Activated CD4-positive, alpha-beta T cell treated with anti-CD3 and anti-CD28 coated beads, Interleukin-2, amount 10 ng/mL, durations not matched to agents 7 days and 5 days (primary cell): ENCODE data around the gene SNRNP35. TPM values are rescaled to one million over a fixed set of nuclear protein-coding genes. Genes with fewer than 3 reads are reported as not detected.

Experiments
- CTCF ChIA-PET: fragments of 350-600 bp; sonication (Branson Sonifier 250); formaldehyde crosslinking; loops from one replicate; lab custom pipeline; 2021; ENCODE audit warnings: antibody characterized with exemption; lab: Charles Lee
- POLR2A ChIA-PET: fragments of 350-600 bp; sonication (Branson Sonifier 250); formaldehyde crosslinking; loops from one replicate; lab custom pipeline; 2021; ENCODE audit warnings: antibody characterized with exemption; lab: Charles Lee
- DNase-seq: peaks from one replicate; pipeline ENCODE4 v3.0.0-alpha.2; 2020
- H3K27ac Mint-ChIP-seq: one replicate; pipeline ENCODE4 v1.8.0; 2021; ENCODE audit warnings: mild to moderate bottlenecking, moderate library complexity, mixed read lengths
- H3K27me3 Mint-ChIP-seq: one replicate; pipeline ENCODE4 v1.8.0; 2021; ENCODE audit warnings: mixed read lengths
- H3K36me3 Mint-ChIP-seq: one replicate; pipeline ENCODE4 v1.8.0; 2021; ENCODE audit warnings: low read depth, mixed read lengths
- H3K4me1 Mint-ChIP-seq: one replicate; pipeline ENCODE4 v1.8.0; 2021; ENCODE audit warnings: mixed read lengths
- H3K4me3 Mint-ChIP-seq: one replicate; pipeline ENCODE4 v1.8.0; 2021; ENCODE audit warnings: mild to moderate bottlenecking, moderate library complexity, mixed read lengths
- H3K9me3 Mint-ChIP-seq: one replicate; pipeline ENCODE4 v1.8.0; 2021; ENCODE audit warnings: mixed read lengths
- total RNA-seq, 2 experiments: library from RNA; stranded (reverse); gene quantifications; one replicate each; pipeline ENCODE4 v1.2.3, GENCODE V29; 2021

The SNRNP35 gene
- total RNA-seq, 2 experiments from 2014 or later: 24.8 to 31.7 TPM

DNA sequence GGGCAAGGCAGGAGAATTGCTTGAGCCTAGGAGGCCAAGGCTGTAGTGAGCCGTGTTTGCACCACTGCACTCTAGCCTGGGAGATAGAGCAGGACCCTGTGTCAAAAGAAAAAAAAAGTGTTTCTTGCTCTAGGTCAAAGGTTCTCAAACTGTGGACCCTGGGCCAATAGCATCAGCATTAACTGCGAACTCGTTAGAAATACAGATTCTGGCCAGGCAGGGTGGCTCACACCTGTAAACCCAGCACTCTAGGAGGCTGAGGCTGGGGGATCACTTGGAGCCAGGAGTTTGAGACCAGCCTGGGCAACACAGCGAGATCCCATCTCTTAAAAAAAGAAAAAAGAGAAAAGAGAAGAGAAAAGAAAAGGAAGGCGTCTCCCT lies 22.3 kb upstream of the SNRNP35 start:
- CTCF ChIA-PET: interaction anchor here (0.6 to 1.4 kb wide), 9 partner anchors 8 to 157 kb away, joined by 3 to 5 read pairs (median 3); no protein-coding TSS in a partner anchor
- Mint-ChIP-seq H3K4me3 (peak overlapping the region; percentile 97), H3K36me3 (peaks cover 18% of the 10 kb centered on the region), H3K9me3 (no peaks in the 10 kb centered on the region), H3K4me1 (peaks cover 48% of the 10 kb centered on the region), H3K27me3 (no peaks in the 10 kb centered on the region), H3K27ac (peak overlapping the region; percentile 95)
- no peak for DNase-seq
- POLR2A ChIA-PET: interaction anchor here (1.1 kb wide), 1 partner anchor 13 kb away, joined by 3 read pairs; no protein-coding TSS in a partner anchor

DNA sequence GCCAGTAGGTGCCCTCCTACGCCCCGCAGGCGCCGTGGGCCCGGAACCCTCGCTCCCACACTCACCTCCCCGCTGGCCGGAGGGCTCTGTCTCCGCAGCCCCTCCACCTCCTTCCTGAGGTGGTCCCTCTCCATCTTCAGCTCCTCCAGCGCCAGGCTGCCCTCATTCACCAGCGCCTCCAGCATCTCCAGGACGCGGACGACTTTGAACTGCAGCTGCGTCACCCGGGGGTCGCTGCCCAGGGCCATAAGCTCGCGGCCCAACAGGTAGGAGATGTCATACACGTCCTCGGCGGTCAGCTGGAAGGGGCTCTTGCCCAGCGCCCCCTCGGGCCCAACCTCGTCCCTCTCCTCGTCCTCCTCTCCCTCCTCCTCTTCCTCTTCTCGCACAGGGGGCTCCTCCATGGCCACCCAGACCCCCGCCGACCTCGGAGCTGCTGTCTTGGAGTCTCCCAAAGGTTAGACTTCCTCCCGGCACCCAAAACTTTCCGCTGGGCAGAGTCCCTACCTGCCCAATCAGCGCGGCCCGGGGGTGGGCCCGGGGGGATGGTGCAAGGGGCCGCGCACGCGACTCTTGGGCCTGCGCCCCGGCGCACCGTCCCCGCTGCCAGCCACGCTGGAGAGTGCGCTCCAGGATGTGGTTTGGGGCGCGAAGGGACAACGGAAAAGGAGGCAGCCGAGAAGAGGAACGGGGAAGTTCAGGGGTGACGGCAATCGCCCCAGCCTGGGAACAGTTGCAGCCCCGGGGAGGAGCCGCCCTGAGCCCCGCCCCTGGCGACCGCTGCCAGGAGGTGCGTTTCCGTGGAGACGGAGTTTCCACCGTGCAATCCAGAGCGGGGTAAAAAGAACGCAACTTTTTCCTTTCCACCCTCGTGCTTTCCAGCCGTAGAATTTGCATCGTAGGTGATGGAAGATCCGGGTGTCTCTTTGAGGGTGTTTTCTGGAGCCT lies 21.6 kb upstream of the SNRNP35 start, which contains the start of gene RILPL2:
TSS of gene RILPL2 (minus strand) at position 668 of the 948 bp plus-strand sequence. CDS start at position 404, 264 bp downstream.
- Mint-ChIP-seq H3K27ac (peak within 1 kb of the TSS; percentile 95), H3K4me1 (peaks cover 44% of the 10 kb centered on the region), H3K36me3 (peaks cover 11% of the 10 kb centered on the region), H3K4me3 (peak within 1 kb of the TSS; percentile 97), H3K27me3 (no peaks in the 10 kb centered on the region), H3K9me3 (no peaks in the 10 kb centered on the region)
- POLR2A ChIA-PET: interaction anchor here (1.1 kb wide), 1 partner anchor 13 kb away, joined by 3 read pairs; no protein-coding TSS in a partner anchor
- CTCF ChIA-PET: interaction anchor here (0.6 to 1.4 kb wide), 7 partner anchors 8 to 158 kb away, joined by 3 to 5 read pairs (median 3); no protein-coding TSS in a partner anchor
- DNase-seq: peak; percentile 93

DNA sequence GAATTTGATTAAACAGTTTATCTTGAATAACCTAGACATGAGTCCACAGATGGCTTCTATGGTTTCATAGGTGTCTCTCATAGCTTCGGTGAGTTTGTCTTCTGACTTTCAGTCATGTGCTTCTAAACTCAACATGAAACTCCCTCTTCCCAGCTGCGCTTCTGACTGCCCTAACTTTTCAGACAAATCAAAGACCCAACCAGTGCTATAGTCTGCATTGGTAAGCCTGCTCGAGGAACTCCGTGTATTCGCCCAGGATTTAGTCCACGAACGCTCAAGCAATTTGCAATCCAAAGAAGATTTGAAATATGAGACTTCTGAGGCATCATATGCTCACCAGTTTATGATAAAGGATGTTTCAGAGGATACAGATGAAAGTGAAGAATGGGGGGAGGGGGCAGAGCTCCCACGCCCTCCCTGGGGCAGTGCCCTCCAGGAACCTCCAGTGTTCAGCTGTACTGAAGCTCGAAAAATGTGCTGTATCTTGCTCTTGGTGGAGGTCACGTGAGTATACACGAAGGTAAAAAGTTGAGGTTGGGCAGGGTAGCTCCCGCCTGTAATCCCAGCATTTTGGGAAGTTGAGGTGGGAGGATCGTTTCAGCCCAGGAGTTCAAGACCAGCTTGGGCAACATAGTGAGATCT lies 16.3 kb upstream of the SNRNP35 start:
- ChIA-PET CTCF (interaction anchor here (0.6 kb wide), 1 partner anchor 238 kb away, joined by 3 read pairs; no protein-coding TSS in a partner anchor), POLR2A (no interaction called here)
- Mint-ChIP-seq H3K4me1 (peaks cover 32% of the 10 kb centered on the region), H3K27ac (no peak overlapping the region), H3K4me3 (no peak overlapping the region), H3K27me3 (no peaks in the 10 kb centered on the region), H3K36me3 (peaks cover 2% of the 10 kb centered on the region), H3K9me3 (no peaks in the 10 kb centered on the region)
- no peak for DNase-seq

- no peaks in the 10 kb centered on the region for H3K9me3 Mint-ChIP-seq
- no peak overlapping the region for H3K27ac Mint-ChIP-seq
- ChIA-PET POLR2A (no interaction called here), CTCF (interaction anchor here (0.6 kb wide), 1 partner anchor 801 kb away, joined by 3 read pairs; no protein-coding TSS in a partner anchor)
- no peaks in the 10 kb centered on the region for H3K27me3 Mint-ChIP-seq
- no peak for DNase-seq
- peaks cover 29% of the 10 kb centered on the region for H3K4me1 Mint-ChIP-seq
- H3K36me3 Mint-ChIP-seq: peaks cover 2% of the 10 kb centered on the region
- no peak overlapping the region for H3K4me3 Mint-ChIP-seq
Measured at GRCh38 chr12:123442774-123443173, 15.2 kb upstream of the SNRNP35 start.

DNA sequence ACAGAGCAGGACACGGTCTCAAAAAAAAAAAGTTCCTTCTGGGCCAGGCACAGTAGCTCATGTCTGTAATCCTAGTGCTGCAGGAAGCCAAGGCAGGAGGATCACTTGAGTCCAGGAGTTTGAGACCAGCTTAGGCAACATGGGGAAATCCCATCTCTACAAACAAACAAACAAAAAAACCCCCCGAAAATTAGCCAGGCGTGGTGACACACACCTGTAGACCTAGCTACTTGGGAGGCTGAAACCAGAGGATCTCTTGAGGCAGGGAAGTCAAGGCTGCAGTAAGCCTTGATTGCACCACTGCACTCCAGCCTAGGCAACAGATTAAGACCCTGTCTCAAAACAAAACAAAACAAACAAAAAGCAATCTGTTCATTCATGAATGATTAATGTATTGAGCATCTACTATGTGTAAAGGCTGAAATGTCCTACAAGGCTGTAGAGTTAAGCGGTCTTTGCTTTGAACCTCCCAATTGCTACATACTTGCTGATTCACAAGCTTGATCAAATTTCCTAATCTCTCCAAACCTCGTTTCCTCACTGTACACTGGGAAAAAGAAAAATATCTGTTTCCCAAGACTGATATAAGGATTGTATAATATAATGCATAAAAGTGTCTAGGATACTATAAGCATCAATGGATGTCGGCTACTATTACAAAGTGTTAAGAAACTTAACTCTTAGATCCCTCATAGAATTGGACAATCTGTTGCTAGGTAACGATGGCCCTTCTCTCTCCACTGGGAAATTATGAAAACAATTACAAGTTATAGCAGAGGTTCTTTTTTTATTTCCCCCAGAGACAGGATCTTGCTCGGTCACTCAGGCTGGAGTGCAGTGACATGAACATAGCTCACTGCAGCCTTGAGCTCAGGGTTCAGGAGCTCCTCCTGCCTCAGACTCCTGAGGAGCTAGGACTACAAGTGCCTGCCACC lies 13.6 kb upstream of the SNRNP35 start:
- CTCF ChIA-PET: interaction anchor here (0.7 to 1.2 kb wide), 3 partner anchors 9 to 61 kb away, joined by 3 to 4 read pairs (median 3); no protein-coding TSS in a partner anchor

DNA sequence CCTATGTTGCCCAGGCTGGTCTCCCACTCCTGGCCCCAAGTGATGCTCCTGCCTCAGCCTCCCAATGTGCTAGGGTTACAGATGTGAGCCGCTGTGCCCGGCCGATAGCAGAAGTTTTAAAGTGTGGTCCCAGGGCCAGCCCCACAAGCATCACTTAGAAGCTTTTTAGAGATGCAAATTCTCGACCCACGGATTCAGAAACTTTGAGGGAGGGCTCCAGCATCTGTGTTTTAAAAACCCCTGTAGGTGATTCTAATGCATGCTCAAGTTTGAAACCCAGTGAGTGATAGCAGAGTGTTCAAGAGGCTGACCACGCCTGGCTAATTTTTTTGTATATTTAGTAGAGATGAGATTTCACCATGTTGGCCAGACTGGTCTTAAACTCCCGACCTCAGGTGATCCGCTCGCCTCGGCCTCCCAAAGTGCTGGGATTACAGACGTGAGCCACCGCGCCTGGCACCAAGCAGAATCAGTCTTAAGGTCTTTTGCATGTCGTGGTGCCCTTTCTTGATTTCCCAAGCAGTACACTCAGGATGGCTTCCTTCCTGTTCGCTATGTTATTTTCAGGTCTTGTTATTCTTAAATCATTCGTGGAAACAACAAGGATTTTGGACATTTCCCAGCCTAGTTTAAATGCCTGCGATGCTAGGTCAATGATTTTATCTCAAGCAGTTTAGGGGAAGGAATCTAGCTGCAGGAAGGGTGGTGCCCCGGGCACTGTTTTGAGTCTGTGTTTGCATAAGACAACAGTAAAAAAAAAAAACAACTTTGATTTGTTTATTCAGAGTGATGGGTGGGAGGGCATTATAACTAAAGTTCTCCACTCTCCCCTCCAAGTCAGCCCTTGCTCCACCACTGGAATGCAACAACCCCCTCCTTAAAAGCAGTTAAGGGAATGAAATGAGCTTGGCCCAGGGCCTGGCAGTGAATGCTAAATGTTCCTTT lies 12.3 kb upstream of the SNRNP35 start:
- H3K27ac Mint-ChIP-seq: peak overlapping the region; percentile 66
- CTCF ChIA-PET: interaction anchor here (0.6 to 1.5 kb wide), 3 partner anchors 9 to 80 kb away, joined by 3 to 5 read pairs (median 4); no protein-coding TSS in a partner anchor

More for the DNA sequence above, 13.6 kb upstream of the SNRNP35 start:
- Mint-ChIP-seq H3K27ac (no peak overlapping the region), H3K36me3 (peaks cover 6% of the 10 kb centered on the region), H3K4me3 (no peak overlapping the region), H3K27me3 (no peaks in the 10 kb centered on the region), H3K4me1 (peaks cover 40% of the 10 kb centered on the region), H3K9me3 (no peaks in the 10 kb centered on the region)
- no peak for DNase-seq
- POLR2A ChIA-PET: no interaction called here

DNA sequence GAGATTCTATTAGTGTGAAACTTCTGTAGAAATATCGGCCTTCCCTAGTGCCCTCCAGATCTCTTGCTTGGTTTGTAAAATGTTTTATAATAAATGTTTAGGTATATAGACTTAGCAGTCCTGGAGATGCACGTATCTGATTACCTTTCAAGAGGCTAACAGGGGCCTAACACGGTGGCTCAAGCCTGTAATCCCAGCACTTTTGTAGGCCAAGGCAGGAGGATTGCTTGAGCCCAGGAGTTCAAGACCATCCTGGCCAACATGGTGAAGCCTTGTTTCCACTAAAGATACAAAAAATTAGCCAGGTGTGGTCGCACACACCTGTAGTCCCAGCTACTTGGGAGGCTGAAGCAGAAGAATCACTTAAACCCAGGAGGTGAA lies 11.6 kb upstream of the SNRNP35 start:
- ChIA-PET CTCF (interaction anchor here (0.6 to 1.5 kb wide), 2 partner anchors 30 to 81 kb away, joined by 4 to 5 read pairs; no protein-coding TSS in a partner anchor), POLR2A (no interaction called here)
- no peaks in the 10 kb centered on the region for H3K27me3 Mint-ChIP-seq
- H3K4me3 Mint-ChIP-seq: no peak overlapping the region
- no peak for DNase-seq
- H3K4me1 Mint-ChIP-seq: peaks cover 48% of the 10 kb centered on the region
- peaks cover 8% of the 10 kb centered on the region for H3K36me3 Mint-ChIP-seq
- H3K27ac Mint-ChIP-seq: peak overlapping the region; percentile 66
- no peaks in the 10 kb centered on the region for H3K9me3 Mint-ChIP-seq

More for the DNA sequence above, 12.3 kb upstream of the SNRNP35 start:
- no peak for DNase-seq
- POLR2A ChIA-PET: no interaction called here
- H3K9me3 Mint-ChIP-seq: no peaks in the 10 kb centered on the region
- H3K4me3 Mint-ChIP-seq: peak overlapping the region; percentile 29
- peaks cover 8% of the 10 kb centered on the region for H3K36me3 Mint-ChIP-seq
- no peaks in the 10 kb centered on the region for H3K27me3 Mint-ChIP-seq
- peaks cover 45% of the 10 kb centered on the region for H3K4me1 Mint-ChIP-seq

DNA sequence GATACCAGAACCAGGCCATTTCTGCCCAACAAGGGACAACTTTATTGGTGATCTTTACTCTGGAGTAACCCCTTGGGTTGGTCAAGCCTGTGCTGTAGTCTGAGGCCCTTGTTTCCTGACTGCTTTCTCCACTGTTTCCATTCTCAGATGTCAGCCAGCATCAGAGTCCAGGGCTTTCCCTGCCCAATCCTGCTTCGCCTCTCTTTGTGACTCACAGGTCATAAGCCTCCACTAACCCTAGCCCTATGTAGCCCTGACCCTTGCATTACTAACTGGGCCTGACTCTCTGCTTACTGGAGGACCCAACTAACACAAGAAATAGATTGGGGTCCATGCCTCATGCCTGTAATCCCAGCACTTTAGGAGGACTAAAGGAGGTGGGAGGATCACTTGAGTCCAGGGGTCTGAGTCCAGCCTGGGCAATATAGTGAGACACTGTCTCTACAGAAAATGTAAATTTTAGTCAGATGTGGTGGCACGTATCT lies 8.6 kb upstream of the SNRNP35 start:
- Mint-ChIP-seq H3K27me3 (no peaks in the 10 kb centered on the region), H3K4me1 (peaks cover 41% of the 10 kb centered on the region), H3K4me3 (no peak overlapping the region), H3K9me3 (no peaks in the 10 kb centered on the region), H3K36me3 (peaks cover 8% of the 10 kb centered on the region), H3K27ac (peak overlapping the region; percentile 81)
- POLR2A ChIA-PET: interaction anchor here (0.6 to 0.9 kb wide), 2 partner anchors 13 to 269 kb away, joined by 3 to 5 read pairs; partner anchors contain the start of gene RILPL2
- CTCF ChIA-PET: interaction anchor here (0.8 to 2.6 kb wide), 4 partner anchors 8 to 65 kb away, joined by 3 to 9 read pairs (median 4); partner anchors contain the start of genes KMT5A and SNRNP35
- no peak for DNase-seq

GRCh38 chr12:123449856-123450255 lies 8.1 kb upstream of the SNRNP35 start:
- ChIA-PET CTCF (interaction anchor here (1.1 to 2.6 kb wide), 2 partner anchors 10 to 11 kb away, joined by 3 to 9 read pairs; no protein-coding TSS in a partner anchor), POLR2A (no interaction called here)
- H3K27me3 Mint-ChIP-seq: no peaks in the 10 kb centered on the region
- peaks cover 8% of the 10 kb centered on the region for H3K36me3 Mint-ChIP-seq
- H3K4me3 Mint-ChIP-seq: no peak overlapping the region
- peak overlapping the region; percentile 81 for H3K27ac Mint-ChIP-seq
- peaks cover 38% of the 10 kb centered on the region for H3K4me1 Mint-ChIP-seq
- H3K9me3 Mint-ChIP-seq: no peaks in the 10 kb centered on the region
- no peak for DNase-seq

- CTCF ChIA-PET: interaction anchor here (1.1 to 2.6 kb wide), 2 partner anchors 9 to 12 kb away, joined by 3 to 9 read pairs; no protein-coding TSS in a partner anchor
- no peaks in the 10 kb centered on the region for H3K27me3 Mint-ChIP-seq
- DNase-seq: no peak
- peaks cover 35% of the 10 kb centered on the region for H3K4me1 Mint-ChIP-seq
- POLR2A ChIA-PET: no interaction called here
- H3K9me3 Mint-ChIP-seq: no peaks in the 10 kb centered on the region
- H3K36me3 Mint-ChIP-seq: peaks cover 8% of the 10 kb centered on the region
- no peak overlapping the region for H3K4me3 Mint-ChIP-seq
- no peak overlapping the region for H3K27ac Mint-ChIP-seq
Measured at GRCh38 chr12:123450636-123451035, 7.3 kb upstream of the SNRNP35 start.
